Measurements from ENCODE around the gene CLPSL1. TPM values are rescaled to one million over a fixed set of nuclear protein-coding genes. Genes with fewer than 3 reads are reported as not detected.

Gene CLPSL1
- total and polyA plus RNA-seq, 12 donors = not detected

DNA sequence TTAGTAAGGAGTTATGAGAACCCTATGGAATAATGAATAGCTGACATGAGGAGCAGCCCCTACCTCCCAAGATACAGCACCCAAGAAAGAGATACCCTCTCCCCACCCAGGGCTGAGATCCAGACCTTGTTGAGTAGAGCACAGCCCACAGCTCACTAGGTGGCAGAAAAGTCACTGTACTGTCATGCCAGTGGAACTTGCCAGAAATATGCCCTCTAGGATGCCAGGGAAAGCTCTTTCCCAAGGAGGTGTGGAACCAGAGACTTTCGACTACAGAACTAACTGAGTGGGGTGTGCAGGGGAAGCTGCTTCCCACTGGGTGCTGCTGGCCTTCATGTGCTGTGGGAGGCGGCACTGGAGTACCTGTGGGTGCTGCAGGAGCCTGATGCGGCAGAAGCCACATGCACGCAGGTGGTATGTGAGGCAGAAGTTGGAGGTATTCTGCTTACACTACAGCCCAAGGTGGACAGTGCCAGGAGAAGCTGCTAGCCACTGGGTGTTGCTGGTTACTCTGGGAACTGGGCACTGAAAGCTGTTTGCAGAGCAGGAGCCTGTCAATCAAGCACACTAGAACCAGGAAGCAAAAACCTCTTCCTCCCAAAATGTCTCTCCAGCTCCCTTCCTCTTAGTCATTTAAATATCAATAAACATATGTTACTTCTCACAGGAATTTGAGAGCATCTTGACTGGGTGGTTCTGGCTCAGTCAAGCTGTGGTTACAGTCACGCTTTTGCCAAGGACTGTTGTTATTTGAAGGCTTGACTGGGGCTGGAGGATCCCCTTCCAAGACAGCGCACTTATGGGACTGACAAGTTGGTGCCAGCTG lies 26.2 kb upstream of the CLPSL1 start:
- intact Hi-C loops (cut with DNase I) = no loop called here
- TF ChIP-seq POLR2A (IDR thresholded peaks at IDR 0.05) = no peak
- TF ChIP-seq, protein P1, sequence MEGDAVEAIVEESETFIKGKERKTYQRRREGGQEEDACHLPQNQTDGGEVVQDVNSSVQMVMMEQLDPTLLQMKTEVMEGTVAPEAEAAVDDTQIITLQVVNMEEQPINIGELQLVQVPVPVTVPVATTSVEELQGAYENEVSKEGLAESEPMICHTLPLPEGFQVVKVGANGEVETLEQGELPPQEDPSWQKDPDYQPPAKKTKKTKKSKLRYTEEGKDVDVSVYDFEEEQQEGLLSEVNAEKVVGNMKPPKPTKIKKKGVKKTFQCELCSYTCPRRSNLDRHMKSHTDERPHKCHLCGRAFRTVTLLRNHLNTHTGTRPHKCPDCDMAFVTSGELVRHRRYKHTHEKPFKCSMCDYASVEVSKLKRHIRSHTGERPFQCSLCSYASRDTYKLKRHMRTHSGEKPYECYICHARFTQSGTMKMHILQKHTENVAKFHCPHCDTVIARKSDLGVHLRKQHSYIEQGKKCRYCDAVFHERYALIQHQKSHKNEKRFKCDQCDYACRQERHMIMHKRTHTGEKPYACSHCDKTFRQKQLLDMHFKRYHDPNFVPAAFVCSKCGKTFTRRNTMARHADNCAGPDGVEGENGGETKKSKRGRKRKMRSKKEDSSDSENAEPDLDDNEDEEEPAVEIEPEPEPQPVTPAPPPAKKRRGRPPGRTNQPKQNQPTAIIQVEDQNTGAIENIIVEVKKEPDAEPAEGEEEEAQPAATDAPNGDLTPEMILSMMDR (IDR thresholded peaks at IDR 0.05) = no peak
- no peak for DNase-seq
- peaks cover 2% of the 10 kb centered on the region for H3K27me3 ChIP-seq
- H3K4me3 ChIP-seq = no peak overlapping the region
- no peaks in the 10 kb centered on the region for H3K4me1 ChIP-seq (replicated peaks in 1 of 2)
- no peaks in the 10 kb centered on the region for H3K36me3 ChIP-seq (replicated peaks in 1 of 2)
- 84 to 87% (median 86%) methylated on average over 5 to 6 of the region's 6 CpGs for WGBS, 4 donors
- no peak overlapping the region for H3K27ac ChIP-seq
- no peaks in the 10 kb centered on the region for H3K9me3 ChIP-seq (replicated peaks in 1 of 3)

DNA sequence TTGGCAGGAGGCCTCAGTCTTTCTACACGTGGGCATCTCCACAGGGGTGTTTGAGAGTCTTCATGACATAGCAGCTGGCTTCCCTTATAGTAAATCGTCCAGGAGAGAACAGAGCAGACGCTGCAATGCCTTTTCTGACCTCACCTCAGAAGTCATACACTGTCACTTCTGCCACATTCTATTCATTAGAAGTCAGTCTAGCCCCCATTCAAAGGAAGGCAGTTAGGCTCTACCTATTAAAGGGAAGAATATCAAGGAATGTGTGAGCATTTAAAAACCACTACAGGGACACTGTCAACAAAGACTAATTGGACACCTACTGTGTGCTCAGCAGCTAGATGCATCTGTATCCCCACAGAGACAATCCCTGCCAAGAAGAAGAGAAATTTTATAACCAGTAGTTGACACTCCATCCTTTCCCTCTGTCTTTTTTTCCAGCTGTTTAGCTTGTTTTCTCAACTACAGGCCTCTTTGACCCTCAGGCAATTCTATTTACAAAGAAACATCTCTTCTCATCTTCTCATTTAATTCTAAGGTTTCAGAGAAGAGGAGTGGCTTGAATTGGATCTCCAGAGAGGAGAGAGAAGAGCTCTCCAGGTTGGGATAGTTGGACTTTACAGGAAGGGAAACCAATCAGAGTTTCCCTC lies 25.4 kb upstream of the CLPSL1 start:
- intact Hi-C loops (cut with DNase I) = no loop called here
- Histone ChIP-seq H3K4me3 (no peak overlapping the region), H3K9me3 (replicated peaks in 1 of 3) (no peaks in the 10 kb centered on the region), H3K27ac (no peak overlapping the region), H3K36me3 (replicated peaks in 1 of 2) (no peaks in the 10 kb centered on the region), H3K4me1 (replicated peaks in 1 of 2) (no peaks in the 10 kb centered on the region), H3K27me3 (peaks cover 10% of the 10 kb centered on the region)
- DNase-seq = no peak
- WGBS, 4 donors = 28 to 63% (median 42%) methylated on average over 3 of the region's 3 CpGs
- TF ChIP-seq POLR2A (IDR thresholded peaks at IDR 0.05) = no peak
- TF ChIP-seq, protein P1 (IDR thresholded peaks at IDR 0.05) = no peak

GRCh38 chr6:35757456-35758123 lies 23.2 kb upstream of the CLPSL1 start:
- TF ChIP-seq, protein P1 (IDR thresholded peaks at IDR 0.05) = peak in 3 of 6 experiments; percentile 15 to 27 (median 26)
- TF ChIP-seq POLR2A (IDR thresholded peaks at IDR 0.05) = no peak
- Histone ChIP-seq H3K4me1 (replicated peaks in 1 of 2) (no peaks in the 10 kb centered on the region), H3K27me3 (peaks cover 16% of the 10 kb centered on the region), H3K4me3 (no peak overlapping the region), H3K27ac (no peak overlapping the region), H3K36me3 (replicated peaks in 1 of 2) (no peaks in the 10 kb centered on the region), H3K9me3 (replicated peaks in 1 of 3) (no peaks in the 10 kb centered on the region)
- DNase-seq = no peak
- intact Hi-C loops (cut with DNase I) = no loop called here
- WGBS, 4 donors = 54 to 69% (median 55%) methylated on average over 10 of the region's 10 CpGs

DNA sequence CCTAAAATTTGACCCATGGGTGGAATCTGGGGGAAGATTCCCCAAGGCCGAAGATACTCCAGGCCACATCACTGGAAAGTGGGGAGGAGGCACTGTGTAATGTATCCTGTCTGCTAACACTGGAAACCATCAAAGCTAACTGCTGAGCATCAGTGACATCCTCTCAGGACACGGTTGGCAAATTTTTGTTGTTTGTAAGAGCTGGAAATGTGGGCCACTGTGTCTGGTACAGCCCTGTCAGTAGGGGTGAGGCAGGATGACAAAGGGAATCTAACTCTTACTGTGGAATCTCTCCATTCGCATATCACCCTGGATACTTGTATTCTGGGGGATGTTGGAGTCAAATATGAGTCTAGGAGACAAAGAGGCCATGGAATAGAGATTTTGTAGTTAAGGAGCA lies 21.4 kb upstream of the CLPSL1 start:
- H3K36me3 ChIP-seq (replicated peaks in 1 of 2) = no peaks in the 10 kb centered on the region
- H3K27me3 ChIP-seq = peaks cover 24% of the 10 kb centered on the region
- no peak overlapping the region for H3K4me3 ChIP-seq
- no peak overlapping the region for H3K27ac ChIP-seq
- intact Hi-C loops (cut with DNase I) = no loop called here
- no peaks in the 10 kb centered on the region for H3K4me1 ChIP-seq (replicated peaks in 1 of 2)
- H3K9me3 ChIP-seq (replicated peaks in 1 of 3) = no peaks in the 10 kb centered on the region
- TF ChIP-seq POLR2A (IDR thresholded peaks at IDR 0.05) = no peak
- TF ChIP-seq, protein P1 (IDR thresholded peaks at IDR 0.05) = no peak
- 68 to 79% (median 74%) methylated on average over 3 of the region's 3 CpGs for WGBS, 4 donors
- DNase-seq = no peak
